ENCODE measurements around the gene CTAG2.
A peak's percentile ranks its signal among the peaks of the same experiment; 100 is the strongest.
"Not testable (repeated sequence)": the region's sequence is repeated elsewhere in the genome, so short reads cannot be mapped to it uniquely, and the experiment has no call there.

The CTAG2 gene

DNA sequence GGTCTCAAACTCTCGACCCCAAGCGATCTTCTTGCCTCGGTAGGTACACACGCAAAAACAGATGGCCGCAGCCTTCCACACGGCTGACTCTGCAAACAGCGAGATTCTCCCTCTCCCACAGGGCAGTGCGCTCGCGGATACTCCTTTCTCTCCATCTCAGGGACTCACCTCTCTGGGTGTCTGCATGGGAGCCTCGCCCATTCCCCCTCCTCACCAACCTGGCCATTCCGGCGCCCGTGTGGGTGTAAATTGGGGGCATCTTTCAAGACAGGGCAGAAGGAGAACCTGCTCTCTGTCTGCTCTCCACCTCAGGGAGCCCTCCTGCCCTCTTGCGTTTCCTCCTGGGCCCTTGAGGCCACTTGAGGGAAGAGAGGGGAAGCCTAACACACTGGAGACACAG, 4.4 kb downstream of the CTAG2 start:
- no peak for DNase-seq (ENCODE audit: low spot score)

DNA sequence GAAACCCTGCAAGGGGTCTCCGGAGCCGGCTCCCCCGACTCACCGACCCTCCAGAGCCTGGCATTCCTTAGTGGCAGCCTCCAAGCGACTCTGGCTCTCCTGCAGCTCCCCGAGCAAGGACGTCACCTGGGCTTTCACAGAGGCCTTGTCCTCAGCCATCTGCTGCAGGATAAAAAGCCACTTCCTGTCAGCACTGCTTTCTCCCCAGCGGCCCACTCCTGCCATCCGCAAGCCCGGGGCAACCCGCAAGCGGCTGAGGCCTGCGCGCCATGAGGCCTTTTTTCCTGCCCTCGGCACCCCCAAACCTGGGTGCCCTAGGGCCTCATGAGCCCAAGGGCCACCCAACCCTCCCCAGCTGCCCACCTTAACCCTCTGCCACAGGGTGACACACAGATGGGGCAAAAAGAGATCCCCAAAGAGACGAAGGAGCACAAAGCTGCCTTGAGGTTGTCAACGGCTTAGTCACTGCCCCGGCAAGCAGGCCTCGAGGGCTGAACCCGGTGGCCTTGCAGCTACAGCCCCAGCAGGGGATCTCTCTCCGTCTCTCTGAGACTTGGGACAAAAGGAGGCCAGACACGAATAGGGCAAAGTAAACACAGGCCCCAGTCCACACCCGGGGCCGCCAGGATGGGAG, 7.5 kb downstream of the CTAG2 start:
- DNase-seq (ENCODE audit: low spot score), result not testable (repeated sequence)

DNA sequence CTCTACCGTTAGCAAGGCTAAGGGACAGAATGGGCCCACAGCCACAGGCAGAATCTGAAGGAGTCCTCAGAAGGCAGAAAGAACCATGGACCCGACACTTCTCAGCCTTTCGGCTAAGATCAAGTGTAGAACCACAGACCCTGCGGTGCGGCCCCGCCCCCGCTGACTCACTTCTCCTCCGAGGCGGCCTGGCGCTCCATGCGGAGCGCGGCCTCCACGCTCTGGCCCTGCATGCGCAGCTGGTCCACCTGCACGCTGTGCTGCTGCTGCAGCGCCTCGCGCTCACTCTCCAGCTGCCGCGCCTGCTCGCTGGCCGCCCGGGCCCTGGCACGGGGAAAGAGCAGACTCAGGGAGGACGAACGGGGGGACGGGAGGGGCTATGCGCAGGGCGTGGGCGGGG, 9.7 kb downstream of the CTAG2 start:
- DNase-seq (ENCODE audit: low spot score), result not testable (repeated sequence)

DNA sequence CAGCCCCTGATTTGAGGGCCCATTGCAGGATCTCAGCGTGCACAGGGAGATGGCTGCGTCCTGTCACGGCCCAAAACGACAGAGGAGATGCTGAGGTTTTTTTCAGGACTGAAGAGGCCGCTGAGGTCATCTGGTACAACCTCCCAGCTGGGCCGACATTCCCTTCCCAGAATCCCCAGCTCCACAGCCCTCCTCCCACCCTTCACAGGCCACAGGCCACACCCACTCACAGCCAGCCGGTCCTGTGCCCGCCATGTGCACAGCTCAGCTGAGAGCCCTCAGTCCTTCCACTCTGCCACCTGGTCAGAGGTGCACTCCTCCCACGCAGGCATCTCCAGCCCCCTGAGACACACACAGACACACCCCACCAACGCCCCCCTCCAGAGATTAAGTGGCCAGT, 11.6 kb downstream of the CTAG2 start:
- DNase-seq (ENCODE audit: low spot score), result not testable (repeated sequence)

DNA sequence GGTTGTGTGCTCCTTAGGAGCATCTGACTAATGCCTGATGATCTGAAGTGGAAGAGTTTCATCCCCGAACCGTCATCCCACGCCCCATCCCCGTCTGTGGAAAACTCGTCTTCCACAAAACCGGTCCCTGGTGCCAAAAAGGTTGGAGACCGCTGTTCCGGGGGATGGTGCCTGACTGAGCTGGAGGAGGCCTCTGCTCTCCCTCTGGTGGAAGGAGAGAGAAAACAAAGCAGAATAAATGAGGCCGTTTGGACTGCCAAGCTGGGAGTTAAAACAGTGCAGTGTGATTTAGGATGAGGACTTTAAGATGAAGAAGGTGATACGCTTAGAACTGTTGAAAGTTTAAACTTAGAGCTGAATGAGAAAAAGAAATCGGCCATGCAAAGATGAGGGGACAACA, 19.7 kb downstream of the CTAG2 start:
- not testable (repeated sequence) for DNase-seq (ENCODE audit: low spot score)

DNA sequence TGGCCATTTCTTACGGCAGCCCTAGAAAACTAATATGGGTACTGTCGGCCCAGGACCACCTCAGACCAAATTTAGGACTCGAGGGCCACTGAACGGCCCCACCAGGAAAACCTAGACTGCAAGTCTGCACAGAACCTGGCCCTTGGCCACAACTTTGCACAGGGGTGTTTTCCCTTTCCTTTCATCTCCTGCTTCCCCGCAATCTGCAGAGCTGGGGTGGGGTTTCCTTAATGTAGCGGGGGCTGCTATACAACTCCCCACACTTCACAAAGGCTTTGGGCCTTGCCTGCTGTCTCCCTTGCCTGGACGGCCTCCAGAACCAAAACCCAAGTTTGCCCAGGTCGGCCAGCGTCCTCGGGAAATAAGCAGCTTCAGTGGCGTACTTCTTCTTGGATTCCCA, 22.4 kb downstream of the CTAG2 start:
- not testable (repeated sequence) for DNase-seq (ENCODE audit: low spot score)

DNA sequence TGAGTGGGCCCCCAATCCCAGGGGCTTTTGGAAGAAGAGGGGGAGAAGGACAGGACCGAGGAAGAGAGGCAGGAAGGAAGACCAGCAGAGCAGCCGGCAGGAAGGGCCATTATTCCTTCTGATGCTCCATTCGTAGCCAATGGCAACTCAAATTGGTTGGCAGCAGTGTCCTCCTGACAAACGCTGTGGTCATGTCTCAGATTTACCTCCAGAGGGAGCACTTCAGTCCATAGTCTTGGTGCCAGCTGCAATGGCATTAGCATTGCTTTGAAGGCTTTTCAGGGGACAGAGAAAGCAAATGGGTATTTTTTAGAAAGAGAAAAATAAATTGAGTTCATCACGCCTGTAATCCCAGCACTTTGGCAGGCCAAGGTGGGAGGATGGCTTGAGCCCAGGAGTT, 24.4 kb downstream of the CTAG2 start:
- DNase-seq (ENCODE audit: low spot score), result not testable (repeated sequence)

DNA sequence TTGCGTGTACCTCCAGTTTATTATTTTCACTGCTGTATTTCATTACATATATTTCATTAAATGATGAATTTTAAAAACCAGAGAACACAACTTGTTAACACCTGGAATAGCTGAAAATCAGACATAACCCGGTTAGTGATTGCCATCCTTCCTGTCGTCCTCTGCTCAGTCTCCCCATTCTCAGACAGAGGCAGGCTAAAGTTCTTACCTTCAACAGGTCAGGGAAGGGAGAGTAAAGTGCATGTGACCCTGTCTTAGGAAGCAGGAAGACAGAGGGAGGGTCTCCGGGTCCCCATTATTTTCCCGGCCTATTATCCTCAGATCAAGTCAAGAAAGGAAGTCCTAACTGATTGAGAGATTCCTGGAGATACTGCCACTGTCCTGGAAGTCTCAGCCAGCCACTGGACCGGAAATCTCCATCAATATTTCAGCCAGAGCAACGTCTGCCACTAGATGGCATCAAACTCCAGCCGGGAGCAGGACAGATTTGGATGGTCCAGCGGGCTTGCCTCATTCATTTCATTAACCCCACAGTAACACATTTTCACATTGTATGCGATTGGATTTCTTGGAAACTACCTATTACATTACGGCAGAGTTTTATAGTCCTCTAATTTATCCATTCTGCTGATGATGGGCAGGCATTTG, 32.5 kb downstream of the CTAG2 start:
- not testable (repeated sequence) for DNase-seq (ENCODE audit: low spot score)

DNA sequence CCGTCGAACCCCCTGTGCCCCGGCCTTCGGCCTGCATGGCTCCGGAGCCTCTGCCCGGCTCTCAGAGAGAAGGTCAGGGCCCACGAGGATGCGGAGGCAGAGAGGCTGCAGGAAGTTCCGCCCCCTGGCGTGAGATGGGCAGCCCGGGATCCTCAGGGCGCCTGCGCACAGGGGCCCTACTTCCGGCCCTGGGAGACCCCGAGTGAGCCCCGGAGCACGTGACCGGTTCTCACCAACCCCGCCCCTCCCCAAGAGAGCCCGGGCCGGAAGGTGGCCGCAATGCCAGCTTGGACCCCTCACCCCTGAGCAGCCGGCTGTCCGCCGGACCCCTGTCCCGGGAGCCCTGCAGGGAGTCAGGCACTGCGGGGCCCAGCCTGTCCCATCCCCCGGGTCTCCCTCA, 34.2 kb downstream of the CTAG2 start, which contains the start of gene CTAG1B:
CTAG1B (minus strand) TSS at position 101 of the 400 bp plus-strand sequence; CDS start at position 37, 64 bp downstream.
- DNase-seq (ENCODE audit: low spot score), result not testable (repeated sequence)

DNA sequence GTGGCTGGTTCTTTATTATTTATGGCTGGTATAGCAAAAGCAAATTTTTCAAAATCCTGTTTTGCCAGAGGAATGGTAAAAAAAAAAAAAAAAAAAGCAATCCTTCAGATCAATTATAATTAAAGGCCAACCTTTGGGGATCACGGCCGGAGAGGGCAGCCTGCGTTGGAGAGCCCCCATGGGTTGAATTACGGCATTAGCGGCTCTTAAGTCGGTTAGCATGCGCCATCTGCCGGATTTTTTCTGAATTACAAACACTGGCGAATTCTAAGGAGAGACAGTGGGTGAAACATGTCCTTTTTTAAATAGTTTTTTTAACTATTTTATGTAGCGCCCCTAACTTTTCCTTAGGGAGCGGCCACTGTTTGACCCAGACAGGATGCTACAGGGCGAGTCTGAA, 39.8 kb downstream of the CTAG2 start:
- not testable (repeated sequence) for DNase-seq (ENCODE audit: low spot score)

DNA sequence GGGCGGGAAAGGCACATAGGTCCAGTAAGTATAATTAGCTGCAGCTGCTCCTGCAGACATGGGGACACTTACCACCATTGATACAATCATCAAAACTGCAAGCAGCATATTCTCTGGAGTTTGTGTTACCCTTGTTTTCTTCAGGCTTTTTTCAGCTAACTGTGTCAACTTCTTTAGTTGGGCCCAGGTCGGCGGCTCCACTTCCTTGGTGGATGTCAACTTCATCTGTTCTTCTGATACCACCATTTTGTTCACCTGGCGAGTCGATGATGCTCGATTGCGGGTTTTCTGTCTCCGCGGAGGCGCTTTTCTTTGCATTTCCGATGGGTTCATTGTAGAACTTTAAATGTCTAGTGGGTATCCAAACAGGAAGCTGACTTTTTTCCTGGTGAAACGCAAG, 42.2 kb downstream of the CTAG2 start:
- not testable (repeated sequence) for DNase-seq (ENCODE audit: low spot score)

DNA sequence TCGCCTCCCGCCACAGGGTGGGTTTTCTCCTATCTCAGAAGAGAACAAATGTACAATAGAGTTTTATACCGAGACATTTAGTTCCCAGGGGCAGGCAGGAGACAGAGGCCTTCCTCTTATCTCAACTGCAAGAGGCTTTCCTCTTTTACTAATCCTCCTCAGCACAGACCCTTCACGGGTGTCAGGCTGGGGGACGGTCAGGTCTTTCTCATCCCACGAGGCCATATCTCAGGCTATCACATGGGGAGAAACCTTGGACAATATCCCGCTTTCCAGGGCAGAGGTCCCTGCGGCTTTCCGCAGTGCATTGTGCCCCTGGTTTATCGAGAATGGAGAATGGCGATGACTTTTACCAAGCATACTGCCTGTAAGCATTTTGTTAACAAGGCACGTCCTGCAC, 44.6 kb downstream of the CTAG2 start:
- not testable (repeated sequence) for DNase-seq (ENCODE audit: low spot score)

DNA sequence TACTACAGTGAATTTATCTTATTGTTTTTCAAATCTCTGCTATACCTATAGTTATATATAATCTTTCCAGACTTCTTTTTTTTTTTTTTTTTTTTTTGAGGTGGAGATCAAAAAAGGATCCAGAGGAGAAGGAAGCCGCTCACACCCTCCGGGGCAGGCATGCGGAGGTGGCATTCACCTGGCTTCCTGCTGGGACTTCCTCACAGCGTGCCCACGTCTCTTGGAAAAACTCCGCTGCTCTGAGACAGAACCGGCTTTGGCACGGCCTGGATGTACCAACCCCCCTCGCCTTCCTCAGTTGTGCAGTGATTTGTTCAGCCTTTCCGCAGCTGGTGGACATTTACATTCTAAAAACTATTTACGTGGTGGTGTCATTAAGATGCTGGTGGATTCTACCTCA, 45.4 kb downstream of the CTAG2 start:
- not testable (repeated sequence) for DNase-seq (ENCODE audit: low spot score)

DNA sequence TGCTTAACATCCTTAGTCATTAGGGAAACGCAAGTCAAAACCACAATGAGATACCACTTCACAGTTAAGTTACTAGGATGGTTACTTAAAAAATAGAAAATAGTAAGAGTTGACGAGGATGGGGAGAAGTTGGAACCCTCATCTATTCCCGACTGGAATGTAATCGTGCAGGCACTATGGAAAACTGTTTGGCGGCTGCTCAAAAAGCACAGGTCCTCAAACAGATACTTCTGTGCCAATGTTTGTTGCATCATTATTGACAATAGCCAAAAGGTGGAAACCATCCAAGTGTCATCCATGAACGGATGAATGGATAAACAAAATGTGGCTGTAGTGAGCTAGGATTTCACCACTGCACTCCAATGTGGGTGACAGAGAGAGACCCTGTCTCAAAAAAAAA, 46.0 kb downstream of the CTAG2 start:
- no peak for DNase-seq (ENCODE audit: low spot score)

DNA sequence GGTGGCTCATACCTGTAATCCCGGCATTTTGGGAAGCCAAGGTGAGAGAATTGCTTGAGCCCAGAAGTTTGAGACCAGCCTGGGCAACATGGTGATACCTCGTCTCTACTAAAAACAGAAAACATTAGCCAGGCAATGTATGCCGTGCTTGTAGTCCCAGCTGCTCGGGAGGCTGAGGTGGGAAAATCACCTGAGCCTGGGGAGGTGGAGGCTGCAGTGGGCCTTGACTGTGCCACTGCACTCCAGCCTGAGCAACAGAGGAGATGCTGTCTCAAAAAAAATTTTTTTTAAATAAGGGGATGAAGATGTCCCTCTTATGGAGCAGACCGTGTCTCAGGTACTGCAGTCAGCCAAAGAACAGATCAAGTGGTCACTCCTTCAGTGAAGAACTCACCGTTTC, 47.8 kb downstream of the CTAG2 start:
- DNase-seq (ENCODE audit: low spot score), result no peak

DNA sequence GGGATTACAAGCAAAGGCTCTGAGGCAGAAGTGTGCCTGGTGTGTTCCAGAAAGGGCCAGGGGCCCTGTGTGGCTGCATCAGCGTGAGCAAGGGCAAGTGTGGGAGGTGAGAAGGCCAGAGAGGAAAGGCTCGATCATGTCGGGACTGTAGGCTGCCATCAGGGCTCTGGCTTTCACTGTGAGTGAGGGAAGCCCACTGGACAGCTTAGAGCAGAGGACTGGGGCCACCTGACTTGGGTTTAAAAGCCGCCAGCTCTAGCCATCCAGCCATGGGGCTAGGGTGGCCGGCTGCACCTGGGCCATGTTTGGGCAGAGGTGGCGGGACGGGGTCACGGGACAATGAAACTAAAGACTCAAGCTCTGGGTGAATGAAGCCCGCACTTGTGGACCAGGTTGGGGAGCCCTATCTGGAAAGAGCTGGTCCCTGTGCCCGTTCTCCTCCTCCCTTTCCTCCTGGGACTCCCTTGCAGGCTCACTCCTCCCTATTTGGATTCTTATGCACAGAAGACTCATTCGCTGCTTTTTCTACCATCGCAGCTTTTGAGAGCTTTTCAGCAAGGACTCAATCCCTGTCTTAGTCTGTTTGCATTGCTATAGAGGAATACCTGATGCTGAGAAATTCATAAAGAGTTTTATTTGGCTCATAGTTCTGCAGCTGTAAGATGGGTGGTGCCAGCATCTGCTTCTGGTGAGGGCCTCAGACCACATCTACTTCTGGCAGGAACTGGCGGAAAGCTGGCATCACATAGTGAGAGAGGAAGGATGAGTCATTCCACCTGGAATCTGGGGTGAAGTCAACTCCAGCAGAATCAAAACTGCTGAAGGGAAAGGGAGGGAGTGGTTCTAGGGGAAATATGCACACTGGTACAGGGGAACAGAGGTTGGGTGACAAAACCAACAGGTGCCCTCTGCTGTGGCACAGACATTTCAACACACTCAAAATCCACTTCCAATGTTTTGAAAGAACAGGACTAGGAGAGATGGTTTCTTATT, 49.6 kb downstream of the CTAG2 start:
- DNase-seq (ENCODE audit: low spot score), result peak; percentile 93

DNA sequence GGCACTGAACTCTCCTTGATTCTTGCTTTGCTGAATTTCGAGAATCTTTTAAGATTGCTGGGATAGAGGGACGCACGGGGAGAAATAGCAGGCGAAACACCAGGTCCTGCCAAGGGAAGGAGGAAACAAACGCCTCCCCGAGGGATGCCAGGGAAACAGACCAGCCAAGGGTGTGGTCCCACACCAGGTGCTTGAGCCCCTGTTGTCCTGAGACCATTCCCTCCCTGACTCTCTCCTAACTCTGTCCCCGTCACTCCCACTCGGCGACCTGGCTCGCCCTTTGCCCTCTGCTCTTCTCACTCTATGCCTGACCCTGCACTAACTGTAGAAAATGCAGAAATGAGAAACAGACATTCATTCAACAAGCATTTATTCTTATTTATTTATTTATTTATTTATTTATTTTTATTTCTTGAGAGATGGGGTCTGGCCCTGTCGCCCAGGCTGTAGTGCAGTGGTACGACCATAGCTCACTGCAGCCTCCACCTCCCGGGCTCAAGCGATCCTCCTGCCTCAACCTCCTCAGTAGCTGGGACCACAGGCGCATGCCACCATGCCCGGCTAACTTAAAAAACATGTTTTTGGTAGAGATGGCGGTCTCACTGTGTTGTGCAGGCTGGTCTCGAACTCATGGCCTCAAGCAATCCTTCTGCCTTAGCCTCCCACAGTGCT, 50.5 kb downstream of the CTAG2 start:
- no peak for DNase-seq (ENCODE audit: low spot score)

DNA sequence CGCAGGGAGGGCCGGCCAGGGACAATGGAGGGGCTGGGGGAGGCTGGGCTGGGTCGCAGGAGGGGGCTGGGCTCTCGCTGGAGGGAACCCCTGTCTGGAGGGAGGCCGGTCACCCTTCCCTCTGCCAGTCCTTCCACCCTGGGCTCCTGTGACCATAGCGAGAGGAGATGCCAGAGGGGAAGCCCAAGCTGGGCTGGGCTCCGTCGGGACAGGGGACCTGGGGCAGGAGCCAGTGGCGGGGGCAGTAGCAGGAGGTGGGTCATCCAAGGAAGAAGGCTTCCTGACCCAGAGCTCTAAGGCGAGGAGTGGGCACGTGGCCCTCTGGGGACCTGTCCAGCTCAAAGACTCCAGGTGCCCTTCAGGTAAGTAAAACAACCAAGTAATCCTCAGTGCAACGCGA, 51.2 kb downstream of the CTAG2 start:
- no peak for DNase-seq (ENCODE audit: low spot score)

Data from SW480 (cell line).